Upper lobe of right lung (tissue), 1 donor: ENCODE results near the gene AFAP1L2. TPM values are rescaled to one million over a fixed set of nuclear protein-coding genes. Genes with fewer than 3 reads are reported as not detected.
A peak's percentile ranks its signal among the peaks of the same experiment; 100 is the strongest.

Experiments used
- ATAC-seq: fragments of 200-7000 bp; cut with Tn5 transposase; one replicate; pipeline ENCODE4 v1.9.1; 2020; ENCODE audit warnings: mild to moderate bottlenecking, moderate library complexity
- DNase-seq: peaks from one replicate; pipeline ENCODE4 v3.0.0-alpha.2; 2020
- H3K27ac ChIP-seq: fragments of 200-600 bp; one replicate; pipeline ENCODE4 v1.8.0; 2022
- H3K27me3 ChIP-seq: fragments of 200-600 bp; one replicate; pipeline ENCODE4 v1.8.0; 2022; ENCODE audit warnings: mild to moderate bottlenecking
- H3K36me3 ChIP-seq: fragments of 200-600 bp; one replicate; pipeline ENCODE4 v1.8.0; 2022
- H3K4me1 ChIP-seq: fragments of 200-600 bp; one replicate; pipeline ENCODE4 v1.8.0; 2022
- H3K4me3 ChIP-seq: fragments of 200-600 bp; one replicate; pipeline ENCODE4 v1.8.0; 2022; ENCODE audit warnings: mild to moderate bottlenecking
- H3K9me3 ChIP-seq: fragments of 200-600 bp; one replicate; pipeline ENCODE4 v1.8.0; 2022
- CTCF ChIP-seq: fragments of 200-600 bp; IDR thresholded peaks from one replicate; pipeline ENCODE4 v1.8.0; 2022; ENCODE audit warnings: antibody characterized with exemption
- intact Hi-C: fragments of 100-400 bp; cut with DNase I; formaldehyde crosslinking; loops from one replicate; pipeline ENCODE4 v1.11.0; 2022
- total RNA-seq: library from RNA; stranded (reverse); fragmentation: NEBNext Ultra II Directional; extraction: Animal tissue kit (Norgen Biotek cat#: 25700); gene quantifications from one replicate; pipeline ENCODE4 v1.2.1, GENCODE V29; 2021
- donor health status: DM: no; HTN: yes; CAD: no; lungs with severe emphysema.

Gene AFAP1L2
- total RNA-seq, 1 donor from 2014 or later = 10.1 TPM

- H3K27me3 ChIP-seq = no peaks in the 10 kb centered on the region
- ATAC-seq (no peak), DNase-seq (peak; percentile 42)
- intact Hi-C loops = no loop called here
- H3K4me3 ChIP-seq = no peak overlapping the region
- H3K4me1 ChIP-seq = no peaks in the 10 kb centered on the region
- H3K9me3 ChIP-seq = no peaks in the 10 kb centered on the region
- no peak for TF ChIP-seq CTCF
- H3K27ac ChIP-seq = no peak overlapping the region
- no peaks in the 10 kb centered on the region for H3K36me3 ChIP-seq
Measured at GRCh38 chr10:114278140-114278883, 126.0 kb downstream of the AFAP1L2 start.

DNA sequence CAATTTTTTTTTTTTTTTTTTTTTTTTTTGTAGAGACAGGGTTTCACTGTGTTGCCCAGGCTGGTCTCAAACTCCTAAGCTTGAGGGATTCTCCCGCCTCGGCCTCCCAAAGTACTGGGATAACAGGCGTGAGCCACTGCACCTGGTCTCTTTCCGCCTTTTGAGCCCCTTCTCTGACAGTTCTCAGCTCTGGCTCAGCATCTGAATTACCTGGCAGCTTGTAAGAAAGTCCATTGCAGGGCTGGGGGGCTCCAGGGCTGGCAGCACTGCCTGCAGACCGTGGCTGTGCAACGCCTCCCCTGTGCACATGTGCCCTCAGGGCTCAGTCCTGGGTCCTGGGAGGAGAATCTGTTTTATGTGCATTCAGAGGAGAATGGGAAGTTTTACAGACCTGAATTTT lies 127.6 kb downstream of the AFAP1L2 start:
- DNase-seq = peak; percentile 29
- no peak for ATAC-seq
- no peak for TF ChIP-seq CTCF
- intact Hi-C loops = no loop called here
- Histone ChIP-seq H3K27me3 (no peaks in the 10 kb centered on the region), H3K27ac (no peak overlapping the region), H3K4me3 (no peak overlapping the region), H3K36me3 (no peaks in the 10 kb centered on the region), H3K4me1 (no peaks in the 10 kb centered on the region), H3K9me3 (no peaks in the 10 kb centered on the region)

DNA sequence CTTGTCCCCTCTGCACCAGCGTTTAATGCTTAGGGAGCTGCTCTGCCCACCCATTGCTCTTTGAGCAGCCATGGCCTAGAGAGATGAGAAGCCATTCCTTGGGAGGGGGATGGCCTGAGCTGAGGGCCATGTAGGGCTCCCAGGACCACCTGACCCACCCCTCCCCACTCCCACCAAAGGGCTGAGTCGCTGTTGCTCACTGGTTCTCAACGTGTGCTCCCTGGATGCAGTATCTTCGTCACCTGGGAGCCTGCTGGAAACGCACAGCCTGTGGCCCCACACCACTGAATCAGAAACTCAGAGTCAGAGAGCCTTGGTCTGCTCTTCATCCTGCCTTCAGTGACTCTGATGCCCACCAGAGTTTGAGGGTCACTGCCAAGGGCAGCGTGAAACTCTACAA lies 128.2 kb downstream of the AFAP1L2 start:
- H3K4me1 ChIP-seq = peaks cover 3% of the 10 kb centered on the region
- no peak overlapping the region for H3K4me3 ChIP-seq
- no peak for TF ChIP-seq CTCF
- no peaks in the 10 kb centered on the region for H3K36me3 ChIP-seq
- intact Hi-C loops = no loop called here
- DNase-seq = peak; percentile 30
- H3K27ac ChIP-seq = no peak overlapping the region
- no peaks in the 10 kb centered on the region for H3K9me3 ChIP-seq
- ATAC-seq = no peak
- H3K27me3 ChIP-seq = no peaks in the 10 kb centered on the region

- no peaks in the 10 kb centered on the region for H3K9me3 ChIP-seq
- no peak for TF ChIP-seq CTCF
- peak; percentile 49 for DNase-seq
- H3K4me1 ChIP-seq = peaks cover 3% of the 10 kb centered on the region
- no peak overlapping the region for H3K4me3 ChIP-seq
- H3K27ac ChIP-seq = no peak overlapping the region
- no peaks in the 10 kb centered on the region for H3K27me3 ChIP-seq
- no peaks in the 10 kb centered on the region for H3K36me3 ChIP-seq
- no peak for ATAC-seq
- intact Hi-C loops = no loop called here
Measured at GRCh38 chr10:114274616-114275453, 129.5 kb downstream of the AFAP1L2 start.

GRCh38 chr10:114273910-114274309 lies 130.4 kb downstream of the AFAP1L2 start:
- no peak for TF ChIP-seq CTCF
- H3K36me3 ChIP-seq = no peaks in the 10 kb centered on the region
- ATAC-seq (no peak), DNase-seq (peak; percentile 20)
- no peak overlapping the region for H3K27ac ChIP-seq
- no peaks in the 10 kb centered on the region for H3K27me3 ChIP-seq
- no peak overlapping the region for H3K4me3 ChIP-seq
- H3K4me1 ChIP-seq = peaks cover 3% of the 10 kb centered on the region
- H3K9me3 ChIP-seq = no peaks in the 10 kb centered on the region
- intact Hi-C loops = no loop called here
